Cardiac septum (tissue), 1 donor: ENCODE data around the gene DNAH9. TPM values are rescaled to one million over a fixed set of nuclear protein-coding genes. Genes with fewer than 3 reads are reported as not detected.

ENCODE experiments used
- DNase-seq: peaks from one replicate; pipeline ENCODE4 v3.0.0-alpha.2; 2020; ENCODE audit warnings: low spot score
- intact Hi-C: fragments of 100-400 bp; cut with DNase I; formaldehyde crosslinking; loops from one replicate; pipeline ENCODE4 v1.14.0; 2022
- total RNA-seq: library from RNA; stranded (reverse); fragmentation: NEBNext Ultra II Directional; extraction: Animal tissue kit (Norgen Biotek cat#: 25700); gene quantifications from one replicate; pipeline ENCODE4 v1.2.1, GENCODE V29; 2021
- donor health status: DM: no; HTN: no; CAD: no.

Gene DNAH9
- total RNA-seq, 1 donor from 2014 or later: not detected

- DNase-seq: no peak
- intact Hi-C loops: no loop called here
Measured at GRCh38 chr17:11880714-11881113, 282.4 kb downstream of the DNAH9 start.

- no peak for DNase-seq
- intact Hi-C loops: no loop called here
Measured at GRCh38 chr17:11882716-11883115, 284.4 kb downstream of the DNAH9 start.

GRCh38 chr17:11885051-11885450 is 286.8 kb downstream of the DNAH9 start:
- DNase-seq: no peak
- intact Hi-C loops: no loop called here

- intact Hi-C loops: no loop called here
- no peak for DNase-seq
Measured at GRCh38 chr17:11889266-11889665, 291.0 kb downstream of the DNAH9 start.

- DNase-seq: no peak
- intact Hi-C loops: no loop called here
Measured at GRCh38 chr17:11893862-11894261, 295.6 kb downstream of the DNAH9 start.

GRCh38 chr17:11896199-11896598 is 297.9 kb downstream of the DNAH9 start:
- DNase-seq: no peak
- intact Hi-C loops: no loop called here

- intact Hi-C loops: no loop called here
- DNase-seq: no peak
Measured at GRCh38 chr17:11898526-11899235, 300.4 kb downstream of the DNAH9 start.

- intact Hi-C loops: no loop called here
- DNase-seq: no peak
Measured at GRCh38 chr17:11899537-11899942, 301.3 kb downstream of the DNAH9 start.

GRCh38 chr17:11900041-11900476 is 301.8 kb downstream of the DNAH9 start:
- no peak for DNase-seq
- intact Hi-C loops: no loop called here

GRCh38 chr17:11900655-11901054 is 302.4 kb downstream of the DNAH9 start:
- intact Hi-C loops: no loop called here
- DNase-seq: no peak

- no peak for DNase-seq
- intact Hi-C loops: no loop called here
Measured at GRCh38 chr17:11901931-11902330, 303.7 kb downstream of the DNAH9 start.

GRCh38 chr17:11908711-11909146 is 310.5 kb downstream of the DNAH9 start:
- intact Hi-C loops: no loop called here
- no peak for DNase-seq

- intact Hi-C loops: no loop called here
Measured at GRCh38 chr17:11909348-11909747, 311.1 kb downstream of the DNAH9 start.

GRCh38 chr17:11916091-11916490 is 317.8 kb downstream of the DNAH9 start:
- DNase-seq: no peak
- intact Hi-C loops: no loop called here

More at GRCh38 chr17:11909348-11909747, 311.1 kb downstream of the DNAH9 start:
- DNase-seq: no peak

GRCh38 chr17:11917415-11917814 is 319.1 kb downstream of the DNAH9 start:
- DNase-seq: no peak
- intact Hi-C loops: no loop called here

GRCh38 chr17:11921296-11921695 is 323.0 kb downstream of the DNAH9 start:
- no peak for DNase-seq
- intact Hi-C loops: no loop called here

- no peak for DNase-seq
- intact Hi-C loops: no loop called here
Measured at GRCh38 chr17:11922638-11923037, 324.4 kb downstream of the DNAH9 start.

GRCh38 chr17:11924076-11924475 is 325.8 kb downstream of the DNAH9 start:
- DNase-seq: no peak
- intact Hi-C loops: no loop called here

GRCh38 chr17:11925262-11926021 is 327.2 kb downstream of the DNAH9 start:
- DNase-seq: no peak
- intact Hi-C loops: no loop called here

GRCh38 chr17:11928436-11928835 is 330.2 kb downstream of the DNAH9 start:
- intact Hi-C loops: no loop called here
- DNase-seq: no peak

GRCh38 chr17:11932337-11932898 is 334.1 kb downstream of the DNAH9 start:
- intact Hi-C loops: no loop called here

More at GRCh38 chr17:11932337-11932898, 334.1 kb downstream of the DNAH9 start:
- no peak for DNase-seq
